Skin epidermis (tissue), 12 donors: ENCODE data around the gene WNT11.

Experiments
- H3K27ac ChIP-seq, 21 experiments: fragments of 200-600 bp; sonication (generic) in 11 of 21; one replicate each; pipeline ENCODE4 v1.5.0; 2020; ENCODE audit warnings: mild to moderate bottlenecking in 3 of 21, inconsistent platforms in 2 of 21, moderate library complexity in 2 of 21
- H3K4me3 ChIP-seq, 7 experiments: fragments of 200-600 bp; sonication (generic) in 2 of 7; one replicate each; pipeline ENCODE4 v1.5.0; 2020; ENCODE audit warnings: inconsistent platforms in 2 of 7, mild to moderate bottlenecking in 2 of 7, moderate library complexity in 1 of 7

Gene WNT11

GRCh38 chr11:76225122-76225611 lies 18.9 kb upstream of the WNT11 start:
- H3K27ac ChIP-seq: peak overlapping the region in 2 of 21 experiments; percentile 3 to 4

GRCh38 chr11:76224461-76225121 lies 18.3 kb upstream of the WNT11 start:
- H3K4me3 ChIP-seq: no peak overlapping the region
- peak overlapping the region in 2 of 21 experiments; percentile 3 to 4 for H3K27ac ChIP-seq

More at GRCh38 chr11:76225122-76225611, 18.9 kb upstream of the WNT11 start:
- no peak overlapping the region for H3K4me3 ChIP-seq

GRCh38 chr11:76221365-76221764 lies 15.1 kb upstream of the WNT11 start:
- Histone ChIP-seq H3K4me3 (no peak overlapping the region), H3K27ac (no peak overlapping the region)

DNA sequence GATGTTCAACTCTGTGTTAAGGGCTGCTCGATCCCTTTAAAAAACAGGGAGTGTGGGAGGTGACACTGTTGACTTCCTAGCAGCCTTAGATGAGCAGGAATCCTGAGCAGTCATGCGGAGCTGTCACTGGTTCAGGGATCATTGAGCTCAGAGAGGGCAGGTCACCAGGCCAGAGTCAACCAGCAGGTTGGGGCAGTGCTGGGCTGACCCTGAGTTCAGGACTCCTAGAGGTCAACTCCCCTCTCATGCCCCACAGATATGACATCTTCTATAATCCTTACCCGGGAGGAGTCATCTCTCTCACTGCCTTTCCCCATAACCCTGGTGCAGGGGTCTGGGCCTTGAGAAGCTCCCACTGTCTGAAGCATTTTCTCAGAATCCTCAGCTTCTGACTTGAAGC lies 12.9 kb upstream of the WNT11 start:
- Histone ChIP-seq H3K27ac (no peak overlapping the region), H3K4me3 (no peak overlapping the region)

- no peak overlapping the region for H3K27ac ChIP-seq
- H3K4me3 ChIP-seq: no peak overlapping the region
Observed at GRCh38 chr11:76218449-76219178, 12.3 kb upstream of the WNT11 start.

- Histone ChIP-seq H3K27ac (no peak overlapping the region), H3K4me3 (no peak overlapping the region)
Observed at GRCh38 chr11:76217653-76218160, 11.4 kb upstream of the WNT11 start.

- Histone ChIP-seq H3K4me3 (no peak overlapping the region), H3K27ac (no peak overlapping the region)
Observed at GRCh38 chr11:76216536-76217325, 10.4 kb upstream of the WNT11 start.

DNA sequence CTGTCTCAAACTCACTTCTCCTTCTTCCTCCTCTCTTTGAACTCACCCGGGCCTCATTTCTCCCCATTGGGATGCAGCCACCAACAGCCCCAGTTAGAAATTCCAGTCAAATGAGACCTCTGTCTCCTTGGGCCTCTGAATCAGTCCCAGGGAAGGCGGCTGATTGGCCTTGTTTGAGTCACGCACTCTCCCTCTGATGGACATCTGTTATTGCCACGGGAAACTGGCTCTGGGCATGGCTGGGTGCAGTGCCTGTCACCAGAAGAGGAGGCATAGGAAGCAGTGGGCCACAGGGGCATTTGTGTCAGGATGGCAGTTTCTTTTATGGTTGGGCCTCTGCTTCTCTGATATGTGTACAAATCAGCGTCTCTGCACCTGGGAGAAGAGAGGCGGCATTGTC lies 9.6 kb upstream of the WNT11 start:
- Histone ChIP-seq H3K27ac (no peak overlapping the region), H3K4me3 (no peak overlapping the region)

- H3K4me3 ChIP-seq: no peak overlapping the region
- H3K27ac ChIP-seq: no peak overlapping the region
Observed at GRCh38 chr11:76214968-76215548, 8.8 kb upstream of the WNT11 start.

GRCh38 chr11:76214186-76214585 lies 7.9 kb upstream of the WNT11 start:
- Histone ChIP-seq H3K4me3 (no peak overlapping the region), H3K27ac (no peak overlapping the region)

DNA sequence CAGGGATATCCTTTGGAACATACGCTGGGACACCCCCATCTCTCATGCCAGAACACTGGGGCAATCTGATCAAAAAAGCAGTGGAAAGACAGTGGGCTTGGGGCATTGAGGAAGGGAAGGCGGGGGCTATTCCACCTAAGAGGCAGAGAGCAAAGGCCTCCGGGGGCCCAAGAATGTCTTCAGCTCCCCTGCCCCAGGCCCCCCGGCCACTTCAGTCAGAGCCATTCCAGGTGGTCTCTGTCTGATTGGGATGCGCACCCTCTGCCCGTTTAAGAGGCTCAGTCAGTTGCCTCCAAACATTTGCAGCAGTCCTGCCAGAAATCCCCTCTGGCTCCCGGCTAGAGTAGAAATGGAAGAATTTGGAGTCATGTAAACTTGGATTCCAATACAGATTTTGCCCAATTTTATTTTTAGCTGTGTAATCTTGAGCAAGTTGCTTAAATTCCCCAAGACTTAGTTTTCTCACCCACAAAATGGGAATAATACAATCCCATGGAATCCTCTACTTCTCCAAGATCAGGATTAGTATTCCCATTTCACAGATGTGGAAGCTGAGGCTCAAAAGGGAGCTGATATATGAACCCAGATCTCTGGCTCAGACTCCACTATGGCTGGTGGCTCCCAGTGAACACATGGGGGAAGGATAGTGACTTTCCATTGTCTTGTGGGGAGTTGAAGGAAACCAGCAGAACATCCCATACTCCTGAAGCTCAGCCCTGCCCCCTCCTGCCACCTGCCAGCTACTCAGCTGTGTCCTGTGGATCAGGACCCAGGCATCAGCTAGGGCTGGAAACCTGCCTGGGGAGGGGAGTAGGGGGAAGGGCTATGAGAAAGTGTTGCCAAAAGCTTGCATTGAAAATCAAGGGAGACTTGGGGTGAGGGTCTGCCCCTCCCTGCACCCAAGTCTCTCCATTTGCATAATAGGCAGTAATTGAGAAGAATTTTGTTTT lies 6.1 kb upstream of the WNT11 start:
- no peak overlapping the region for H3K4me3 ChIP-seq
- H3K27ac ChIP-seq: no peak overlapping the region

- Histone ChIP-seq H3K27ac (peak overlapping the region in 3 of 21 experiments; percentile 25 to 70 (median 36)), H3K4me3 (peak overlapping the region in 6 of 7 experiments; percentile 29 to 66 (median 44))
Observed at GRCh38 chr11:76210931-76211851, 4.9 kb upstream of the WNT11 start.

DNA sequence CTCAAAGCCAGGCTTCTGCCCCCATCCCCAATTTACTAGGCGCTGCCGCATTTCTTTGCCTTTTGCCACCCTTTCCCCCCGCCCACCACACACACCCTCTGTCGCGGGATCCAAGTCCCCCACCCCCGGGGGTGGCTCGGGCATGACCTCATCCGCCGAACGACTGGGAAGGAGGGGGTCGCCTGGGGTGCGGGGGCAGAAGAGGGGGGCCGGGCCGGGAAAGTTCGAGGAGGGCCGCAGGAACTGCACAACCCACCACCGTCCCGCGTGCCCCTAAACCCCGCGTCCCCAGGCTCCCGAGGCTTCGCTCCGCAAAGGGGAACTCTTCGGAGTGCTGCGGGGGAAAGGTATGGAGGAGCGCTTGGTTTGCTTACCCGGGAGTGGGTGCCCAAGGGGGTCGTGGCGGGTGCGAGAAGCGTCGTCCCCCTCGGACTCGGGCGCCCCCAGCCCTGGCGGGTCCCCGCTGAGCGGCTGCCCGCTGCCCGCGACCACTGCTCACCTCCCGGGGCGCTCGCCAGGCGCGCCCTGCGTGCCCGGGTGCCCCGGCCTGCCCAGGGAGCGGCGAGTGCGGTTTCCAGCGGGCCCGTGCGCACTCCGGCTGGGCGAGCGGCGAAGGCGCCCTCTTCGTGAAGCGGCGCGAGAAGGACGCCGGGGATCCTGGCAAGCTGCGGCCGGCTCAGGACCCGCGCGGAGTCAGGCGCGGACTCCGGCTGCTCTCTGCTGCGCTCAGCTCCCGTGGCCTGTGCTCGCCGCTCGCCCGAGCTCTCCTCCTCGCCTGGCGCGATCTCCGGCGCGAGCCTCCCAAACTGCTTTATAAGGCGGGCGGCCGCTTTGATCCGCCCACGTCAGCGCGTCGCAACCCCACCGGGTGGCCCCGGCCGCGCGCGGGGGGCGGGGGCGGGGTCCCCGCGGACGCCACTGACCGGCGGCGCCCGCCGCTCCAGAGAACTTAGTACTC lies 4.0 kb upstream of the WNT11 start:
- Histone ChIP-seq H3K27ac (peak overlapping the region in 11 of 21 experiments; percentile 26 to 70 (median 43)), H3K4me3 (peak overlapping the region; percentile 29 to 66 (median 38))

DNA sequence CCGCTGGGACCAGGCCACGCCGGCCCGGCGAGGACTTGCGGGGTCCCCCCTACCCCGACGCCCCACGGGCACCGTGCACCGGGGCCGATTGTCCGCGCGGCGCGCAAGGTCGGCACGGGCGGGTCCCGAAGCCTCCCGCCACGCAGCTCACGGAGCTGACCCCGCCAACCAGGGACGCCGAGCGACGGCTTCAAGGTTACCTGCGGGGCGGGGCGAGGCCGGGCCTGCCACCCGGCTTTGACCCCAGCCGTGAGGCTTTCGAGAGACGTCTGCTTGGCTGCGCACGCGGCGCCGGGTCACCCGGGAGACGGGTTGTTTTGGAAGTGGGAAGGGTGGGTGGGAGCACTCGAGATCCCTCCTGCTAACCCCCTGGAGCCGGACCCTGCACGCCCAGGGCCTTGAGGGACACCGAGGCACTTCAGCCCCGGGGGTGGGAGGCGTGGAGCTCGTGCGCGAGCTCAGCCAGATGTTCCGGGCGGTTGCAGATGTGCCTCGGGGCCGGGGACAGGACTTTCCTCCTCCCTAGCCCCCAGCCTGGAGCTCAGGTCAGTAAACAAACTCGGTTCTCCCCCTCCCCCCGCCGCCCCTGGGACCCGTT lies 3.2 kb upstream of the WNT11 start:
- Histone ChIP-seq H3K27ac (peak overlapping the region in 13 of 21 experiments; percentile 20 to 70 (median 39)), H3K4me3 (peak overlapping the region; percentile 29 to 66 (median 38))

GRCh38 chr11:76208438-76209374 lies 2.4 kb upstream of the WNT11 start:
- Histone ChIP-seq H3K4me3 (peak overlapping the region; percentile 29 to 66 (median 38)), H3K27ac (peak overlapping the region in 13 of 21 experiments; percentile 3 to 70 (median 24))
